Smooth muscle cell of the umbilical artery (primary cell): Measurements from ENCODE around the gene ETV4. TPM values are rescaled to one million over a fixed set of nuclear protein-coding genes. Genes with fewer than 3 reads are reported as not detected.

Source experiments
- total RNA-seq: library from RNA; depleted of rRNA; stranded (reverse); fragments of >200 nt; gene quantifications from 2 replicates; pipeline ENCODE4 v1.2.3, GENCODE V29; 2014

ETV4 gene
- 0.59 and 4.9 TPM in 2 replicates for total RNA-seq

DNA sequence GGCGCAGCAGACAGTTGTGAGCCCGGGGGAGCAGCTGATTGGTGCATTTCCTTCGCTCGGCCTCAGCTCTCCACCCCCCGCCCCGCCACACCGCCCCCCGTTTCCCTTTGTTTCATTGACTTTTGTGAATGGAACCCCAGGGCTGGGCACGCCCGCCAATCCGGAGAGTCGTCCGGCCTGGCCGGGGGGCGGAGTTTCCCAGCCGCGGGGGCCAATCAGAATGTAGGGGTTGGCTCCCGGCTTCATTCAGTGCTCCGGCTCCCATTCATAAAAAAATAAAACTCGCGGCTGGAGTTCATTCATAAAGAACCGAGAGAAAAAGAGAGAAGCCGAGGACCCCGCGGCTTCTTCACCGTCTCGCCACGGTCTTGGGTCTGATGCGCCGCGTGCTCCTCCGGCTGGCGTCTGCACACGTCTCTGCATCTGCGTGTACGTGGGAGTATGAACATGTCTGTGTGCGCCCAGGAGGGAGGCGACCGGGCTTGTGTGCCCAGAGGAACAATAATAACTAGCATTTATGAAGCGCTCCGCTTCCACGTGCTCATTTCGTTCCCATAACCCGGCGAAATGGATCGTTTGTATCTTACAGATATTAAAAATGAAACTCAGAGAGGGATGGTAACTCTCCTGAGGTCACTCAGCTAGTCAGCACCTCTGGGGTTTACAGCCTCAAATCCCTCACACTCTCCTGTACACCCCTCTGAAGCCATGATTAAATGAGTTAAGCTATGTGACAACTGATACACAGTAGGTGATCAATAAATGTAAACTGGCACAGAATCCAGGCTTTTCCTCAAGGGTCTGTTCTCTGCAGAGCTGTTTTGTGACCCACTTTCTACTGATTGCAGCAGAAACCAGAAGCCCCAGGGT, at the start of gene ETV4:
Gene ETV4 (minus strand): TSS at position 22 of the 870 bp plus-strand sequence. CDS start 723 bp downstream, outside the sequence.

DNA sequence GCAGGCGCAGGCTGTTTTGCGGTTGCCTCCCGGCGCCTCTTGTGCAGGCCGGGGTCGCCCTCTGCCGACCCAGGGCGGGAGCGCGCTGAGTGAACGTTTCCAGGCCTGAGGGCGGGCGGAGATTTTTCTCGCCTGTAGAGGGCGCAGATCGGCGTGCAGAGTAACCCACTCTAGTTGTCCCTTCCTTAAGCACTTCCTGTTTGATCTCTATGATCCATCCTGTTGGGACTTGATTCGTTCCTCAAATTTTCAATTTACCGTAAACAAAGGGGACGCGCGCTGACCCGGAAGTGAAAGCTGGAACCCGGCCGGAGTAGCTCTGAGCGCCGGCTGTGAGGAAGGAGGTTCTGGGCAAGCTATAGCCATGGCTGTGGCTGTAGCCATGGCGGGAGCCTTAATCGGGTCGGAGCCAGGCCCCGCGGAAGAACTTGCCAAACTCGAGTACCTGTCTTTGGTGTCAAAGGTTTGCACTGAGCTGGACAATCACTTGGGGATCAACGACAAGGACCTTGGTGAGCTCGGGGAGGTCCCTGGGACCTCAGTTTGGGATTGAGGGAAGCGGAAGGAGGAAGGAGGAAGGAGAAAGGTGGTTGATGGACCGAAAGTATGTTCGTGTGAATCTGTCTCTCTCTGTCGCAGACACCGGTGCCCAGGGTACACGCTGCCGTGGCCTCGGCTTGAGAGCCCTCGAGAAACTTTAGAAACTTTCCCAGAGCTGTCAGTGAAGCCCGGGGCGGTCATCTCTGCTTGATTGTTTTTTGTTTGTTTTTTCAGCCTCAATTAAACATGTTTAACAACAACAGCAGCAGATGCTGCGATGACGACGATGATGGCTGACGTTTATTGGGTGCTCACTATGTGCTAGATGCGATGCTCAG, 62.2 kb downstream of the ETV4 start, which contains the start of gene DHX8:
Gene DHX8 (plus strand): TSS at position 302 of the 878 bp plus-strand sequence. CDS start 63 bp downstream, at position 365.

Other genes starting within 250 kb of the ETV4 start
- 10.4 and 11.2 TPM in 2 replicates for gene ARL4D, start 147.3 kb downstream of the ETV4 start, total RNA-seq
- 33.0 and 38.9 TPM in 2 replicates for gene DHX8, start 62.4 kb downstream of the ETV4 start, total RNA-seq
- not detected in 2 replicates for gene MEOX1, start 115.6 kb upstream of the ETV4 start, total RNA-seq
- gene SOST, start 212.5 kb upstream of the ETV4 start, total RNA-seq, result not detected in 2 replicates
- gene DUSP3, start 232.6 kb upstream of the ETV4 start, total RNA-seq, result 62.1 and 78.0 TPM in 2 replicates
- under 0.01 TPM in 1 of 2 replicates, not detected in the other for gene CFAP97D1, start 234.1 kb upstream of the ETV4 start, total RNA-seq